Testis (tissue), 2 donors: Measurements from ENCODE around the gene HHLA2.

Experiments
- CTCF ChIP-seq, 3 experiments: fragments of 450-650 bp in 2 of 3; fragments of 200-600 bp in 1 of 3; sonication (generic) in 1 of 3; IDR thresholded peaks; one replicate each; pipeline ENCODE4 v1.5.1; 2016 to 2019; ENCODE audit warnings: antibody characterized with exemption in 3 of 3, mild to moderate bottlenecking in 2 of 3, moderate library complexity in 1 of 3
- POLR2A ChIP-seq: fragments of 450-650 bp; IDR thresholded peaks from one replicate; pipeline ENCODE4 v1.6.1; 2017; ENCODE audit warnings: antibody characterized with exemption, mild to moderate bottlenecking, moderate library complexity

- TF ChIP-seq POLR2A (no peak), CTCF (IDR thresholded peaks at IDR 0.05) (no peak)
These were observed 3.9 kb upstream of the HHLA2 start for GRCh38 chr3:108292450-108292849.
